Measurements from ENCODE around the gene FXYD6.

FXYD6 gene

GRCh38 chr11:117918366-117919255 lies 42.2 kb upstream of the FXYD6 start:
- Histone ChIP-seq H3K27ac (ENCODE audit: low read depth, low read length) (no peak overlapping the region), H3K36me3 (ENCODE audit: control insufficient read depth, insufficient read depth, low read length) (no peaks in the 10 kb centered on the region), H3K4me1 (ENCODE audit: control insufficient read depth, insufficient read depth, low read length) (no peaks in the 10 kb centered on the region), H3K27me3 (ENCODE audit: control insufficient read depth, insufficient read depth, low read length) (no peaks in the 10 kb centered on the region), H3K9me3 (ENCODE audit: control insufficient read depth, insufficient read depth, low read length) (no peaks in the 10 kb centered on the region), H3K9ac (ENCODE audit: low read depth, low read length) (no peak overlapping the region), H3K4me3 (ENCODE audit: low read depth, low read length) (no peak overlapping the region)

- Histone ChIP-seq H3K27me3 (ENCODE audit: control insufficient read depth, insufficient read depth, low read length) (no peaks in the 10 kb centered on the region), H3K4me1 (ENCODE audit: control insufficient read depth, insufficient read depth, low read length) (no peaks in the 10 kb centered on the region), H3K9me3 (ENCODE audit: control insufficient read depth, insufficient read depth, low read length) (no peaks in the 10 kb centered on the region), H3K36me3 (ENCODE audit: control insufficient read depth, insufficient read depth, low read length) (no peaks in the 10 kb centered on the region), H3K4me3 (ENCODE audit: low read depth, low read length) (no peak overlapping the region), H3K27ac (ENCODE audit: low read depth, low read length) (no peak overlapping the region), H3K9ac (ENCODE audit: low read depth, low read length) (no peak overlapping the region)
Measured at GRCh38 chr11:117917591-117918151, 41.2 kb upstream of the FXYD6 start.

GRCh38 chr11:117916956-117917355 lies 40.5 kb upstream of the FXYD6 start:
- Histone ChIP-seq H3K27ac (ENCODE audit: low read depth, low read length) (no peak overlapping the region), H3K4me3 (ENCODE audit: low read depth, low read length) (no peak overlapping the region), H3K27me3 (ENCODE audit: control insufficient read depth, insufficient read depth, low read length) (no peaks in the 10 kb centered on the region)

GRCh38 chr11:117915672-117916235 lies 39.3 kb upstream of the FXYD6 start:
- Histone ChIP-seq H3K9ac (ENCODE audit: low read depth, low read length) (no peak overlapping the region), H3K36me3 (ENCODE audit: control insufficient read depth, insufficient read depth, low read length) (no peaks in the 10 kb centered on the region), H3K27ac (ENCODE audit: low read depth, low read length) (no peak overlapping the region), H3K27me3 (ENCODE audit: control insufficient read depth, insufficient read depth, low read length) (no peaks in the 10 kb centered on the region), H3K4me1 (ENCODE audit: control insufficient read depth, insufficient read depth, low read length) (no peaks in the 10 kb centered on the region), H3K4me3 (ENCODE audit: low read depth, low read length) (no peak overlapping the region), H3K9me3 (ENCODE audit: control insufficient read depth, insufficient read depth, low read length) (no peaks in the 10 kb centered on the region)

More at GRCh38 chr11:117916956-117917355, 40.5 kb upstream of the FXYD6 start:
- no peak overlapping the region for H3K9ac ChIP-seq (ENCODE audit: low read depth, low read length)
- H3K4me1 ChIP-seq (ENCODE audit: control insufficient read depth, insufficient read depth, low read length) = no peaks in the 10 kb centered on the region
- H3K9me3 ChIP-seq (ENCODE audit: control insufficient read depth, insufficient read depth, low read length) = no peaks in the 10 kb centered on the region
- H3K36me3 ChIP-seq (ENCODE audit: control insufficient read depth, insufficient read depth, low read length) = no peaks in the 10 kb centered on the region

- H3K4me1 ChIP-seq (ENCODE audit: control insufficient read depth, insufficient read depth, low read length) = no peaks in the 10 kb centered on the region
- H3K36me3 ChIP-seq (ENCODE audit: control insufficient read depth, insufficient read depth, low read length) = no peaks in the 10 kb centered on the region
- H3K9ac ChIP-seq (ENCODE audit: low read depth, low read length) = no peak overlapping the region
- H3K27ac ChIP-seq (ENCODE audit: low read depth, low read length) = no peak overlapping the region
- no peaks in the 10 kb centered on the region for H3K9me3 ChIP-seq (ENCODE audit: control insufficient read depth, insufficient read depth, low read length)
- H3K27me3 ChIP-seq (ENCODE audit: control insufficient read depth, insufficient read depth, low read length) = no peaks in the 10 kb centered on the region
- no peak overlapping the region for H3K4me3 ChIP-seq (ENCODE audit: low read depth, low read length)
Measured at GRCh38 chr11:117914991-117915618, 38.6 kb upstream of the FXYD6 start.

- Histone ChIP-seq H3K4me3 (ENCODE audit: low read depth, low read length) (no peak overlapping the region), H3K36me3 (ENCODE audit: control insufficient read depth, insufficient read depth, low read length) (no peaks in the 10 kb centered on the region), H3K9ac (ENCODE audit: low read depth, low read length) (no peak overlapping the region), H3K4me1 (ENCODE audit: control insufficient read depth, insufficient read depth, low read length) (no peaks in the 10 kb centered on the region), H3K9me3 (ENCODE audit: control insufficient read depth, insufficient read depth, low read length) (no peaks in the 10 kb centered on the region), H3K27ac (ENCODE audit: low read depth, low read length) (no peak overlapping the region), H3K27me3 (ENCODE audit: control insufficient read depth, insufficient read depth, low read length) (no peaks in the 10 kb centered on the region)
Measured at GRCh38 chr11:117914398-117914761, 37.9 kb upstream of the FXYD6 start.

GRCh38 chr11:117913736-117914397 lies 37.4 kb upstream of the FXYD6 start:
- H3K36me3 ChIP-seq (ENCODE audit: control insufficient read depth, insufficient read depth, low read length) = no peaks in the 10 kb centered on the region
- no peak overlapping the region for H3K4me3 ChIP-seq (ENCODE audit: low read depth, low read length)
- H3K27me3 ChIP-seq (ENCODE audit: control insufficient read depth, insufficient read depth, low read length) = no peaks in the 10 kb centered on the region
- H3K4me1 ChIP-seq (ENCODE audit: control insufficient read depth, insufficient read depth, low read length) = no peaks in the 10 kb centered on the region
- no peaks in the 10 kb centered on the region for H3K9me3 ChIP-seq (ENCODE audit: control insufficient read depth, insufficient read depth, low read length)
- H3K27ac ChIP-seq (ENCODE audit: low read depth, low read length) = no peak overlapping the region
- no peak overlapping the region for H3K9ac ChIP-seq (ENCODE audit: low read depth, low read length)

GRCh38 chr11:117912497-117912896 lies 36.0 kb upstream of the FXYD6 start:
- Histone ChIP-seq H3K36me3 (ENCODE audit: control insufficient read depth, insufficient read depth, low read length) (no peaks in the 10 kb centered on the region), H3K27ac (ENCODE audit: low read depth, low read length) (no peak overlapping the region), H3K27me3 (ENCODE audit: control insufficient read depth, insufficient read depth, low read length) (no peaks in the 10 kb centered on the region), H3K4me1 (ENCODE audit: control insufficient read depth, insufficient read depth, low read length) (peaks cover 5% of the 10 kb centered on the region; the same call in 1 of the 2 replicates), H3K9me3 (ENCODE audit: control insufficient read depth, insufficient read depth, low read length) (no peaks in the 10 kb centered on the region), H3K4me3 (ENCODE audit: low read depth, low read length) (no peak overlapping the region), H3K9ac (ENCODE audit: low read depth, low read length) (no peak overlapping the region)

GRCh38 chr11:117911694-117912093 lies 35.2 kb upstream of the FXYD6 start:
- Histone ChIP-seq H3K27me3 (ENCODE audit: control insufficient read depth, insufficient read depth, low read length) (no peaks in the 10 kb centered on the region), H3K9ac (ENCODE audit: low read depth, low read length) (no peak overlapping the region), H3K36me3 (ENCODE audit: control insufficient read depth, insufficient read depth, low read length) (no peaks in the 10 kb centered on the region), H3K4me1 (ENCODE audit: control insufficient read depth, insufficient read depth, low read length) (peaks cover 12% of the 10 kb centered on the region; the same call in 1 of the 2 replicates), H3K9me3 (ENCODE audit: control insufficient read depth, insufficient read depth, low read length) (no peaks in the 10 kb centered on the region), H3K4me3 (ENCODE audit: low read depth, low read length) (no peak overlapping the region), H3K27ac (ENCODE audit: low read depth, low read length) (no peak overlapping the region)

- no peak overlapping the region for H3K27ac ChIP-seq (ENCODE audit: low read depth, low read length)
- no peaks in the 10 kb centered on the region for H3K36me3 ChIP-seq (ENCODE audit: control insufficient read depth, insufficient read depth, low read length)
- no peak overlapping the region for H3K9ac ChIP-seq (ENCODE audit: low read depth, low read length)
- no peak overlapping the region for H3K4me3 ChIP-seq (ENCODE audit: low read depth, low read length)
- H3K9me3 ChIP-seq (ENCODE audit: control insufficient read depth, insufficient read depth, low read length) = no peaks in the 10 kb centered on the region
- peaks cover 12% of the 10 kb centered on the region; the same call in 1 of the 2 replicates for H3K4me1 ChIP-seq (ENCODE audit: control insufficient read depth, insufficient read depth, low read length)
- no peaks in the 10 kb centered on the region for H3K27me3 ChIP-seq (ENCODE audit: control insufficient read depth, insufficient read depth, low read length)
Measured at GRCh38 chr11:117910941-117911655, 34.6 kb upstream of the FXYD6 start.
